Fibroblast of lung (primary cell): ENCODE data around the gene USP31.

Source experiments
- EZH2 ChIP-seq: IDR thresholded peaks from 2 replicates; pipeline ENCODE4 v1.5.1; 2012; ENCODE audit warnings: low read length, control low read depth, mild to moderate bottlenecking; ENCODE audit errors: missing control alignments
- TF ChIP-seq, protein P1 (sequence below), 2 donors: IDR thresholded peaks in 1 of 2; conservative IDR thresholded peaks in 1 of 2; 1 replicate in 1 of 2; 2 replicates in 1 of 2; pipeline ENCODE4 v1.5.1; 2011 to 2012; ENCODE audit warnings: low read length in 2 of 2, control low read depth in 1 of 2, inconsistent platforms in 1 of 2, low read depth in 1 of 2, mild to moderate bottlenecking in 1 of 2

- TF ChIP-seq, protein P1, sequence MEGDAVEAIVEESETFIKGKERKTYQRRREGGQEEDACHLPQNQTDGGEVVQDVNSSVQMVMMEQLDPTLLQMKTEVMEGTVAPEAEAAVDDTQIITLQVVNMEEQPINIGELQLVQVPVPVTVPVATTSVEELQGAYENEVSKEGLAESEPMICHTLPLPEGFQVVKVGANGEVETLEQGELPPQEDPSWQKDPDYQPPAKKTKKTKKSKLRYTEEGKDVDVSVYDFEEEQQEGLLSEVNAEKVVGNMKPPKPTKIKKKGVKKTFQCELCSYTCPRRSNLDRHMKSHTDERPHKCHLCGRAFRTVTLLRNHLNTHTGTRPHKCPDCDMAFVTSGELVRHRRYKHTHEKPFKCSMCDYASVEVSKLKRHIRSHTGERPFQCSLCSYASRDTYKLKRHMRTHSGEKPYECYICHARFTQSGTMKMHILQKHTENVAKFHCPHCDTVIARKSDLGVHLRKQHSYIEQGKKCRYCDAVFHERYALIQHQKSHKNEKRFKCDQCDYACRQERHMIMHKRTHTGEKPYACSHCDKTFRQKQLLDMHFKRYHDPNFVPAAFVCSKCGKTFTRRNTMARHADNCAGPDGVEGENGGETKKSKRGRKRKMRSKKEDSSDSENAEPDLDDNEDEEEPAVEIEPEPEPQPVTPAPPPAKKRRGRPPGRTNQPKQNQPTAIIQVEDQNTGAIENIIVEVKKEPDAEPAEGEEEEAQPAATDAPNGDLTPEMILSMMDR (conservative IDR thresholded peaks at IDR 0.05 in 1 of 2, IDR thresholded peaks at IDR 0.05 in 1 of 2; ENCODE audit: low read depth in 1 of 2, low read length in 2 of 2): no peak
- TF ChIP-seq EZH2: no peak
Measured at GRCh38 chr16:23141033-23141432, 8.2 kb downstream of the USP31 start.
